Measurements from ENCODE around the gene CCDC192. TPM values are rescaled to one million over a fixed set of nuclear protein-coding genes. Genes with fewer than 3 reads are reported as not detected.

CCDC192 gene
- total RNA-seq, 4 donors from 2014 or later = 0.94 to 2.6 (median 0.94) TPM; not detected in 1

DNA sequence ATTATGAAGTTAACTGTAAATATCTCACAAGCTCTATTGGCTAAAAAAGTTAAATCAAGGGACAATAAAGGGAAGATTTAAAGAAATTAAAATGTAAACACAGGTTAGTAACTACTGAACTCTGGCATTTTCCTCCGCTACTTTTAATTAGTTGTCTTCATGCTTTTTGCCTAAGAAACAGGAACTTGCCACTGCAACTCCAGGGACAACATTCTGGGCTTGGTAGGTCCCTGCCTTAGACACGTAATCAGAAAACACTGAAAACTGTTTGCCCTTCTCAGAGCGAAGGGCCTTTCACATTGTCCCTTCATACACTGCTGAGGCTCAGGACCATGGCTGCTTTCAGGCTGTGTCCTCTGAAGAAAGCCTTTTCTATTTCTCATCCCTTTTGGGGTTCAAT, 118.7 kb downstream of the CCDC192 start:
- Histone ChIP-seq H3K27ac (no peak overlapping the region), H3K27me3 (no peaks in the 10 kb centered on the region), H3K36me3 (no peaks in the 10 kb centered on the region), H3K9me3 (no peaks in the 10 kb centered on the region), H3K4me1 (peaks cover 4 to 27% (median 13%) of the 10 kb centered on the region in 3 donors), H3K4me3 (no peak overlapping the region)
- TF ChIP-seq POLR2A (IDR thresholded peaks at IDR 0.05) (no peak), POLR2AphosphoS5 (IDR thresholded peaks at IDR 0.05) (no peak), EP300 (IDR thresholded peaks at IDR 0.05) (no peak)
- TF ChIP-seq, protein P1, sequence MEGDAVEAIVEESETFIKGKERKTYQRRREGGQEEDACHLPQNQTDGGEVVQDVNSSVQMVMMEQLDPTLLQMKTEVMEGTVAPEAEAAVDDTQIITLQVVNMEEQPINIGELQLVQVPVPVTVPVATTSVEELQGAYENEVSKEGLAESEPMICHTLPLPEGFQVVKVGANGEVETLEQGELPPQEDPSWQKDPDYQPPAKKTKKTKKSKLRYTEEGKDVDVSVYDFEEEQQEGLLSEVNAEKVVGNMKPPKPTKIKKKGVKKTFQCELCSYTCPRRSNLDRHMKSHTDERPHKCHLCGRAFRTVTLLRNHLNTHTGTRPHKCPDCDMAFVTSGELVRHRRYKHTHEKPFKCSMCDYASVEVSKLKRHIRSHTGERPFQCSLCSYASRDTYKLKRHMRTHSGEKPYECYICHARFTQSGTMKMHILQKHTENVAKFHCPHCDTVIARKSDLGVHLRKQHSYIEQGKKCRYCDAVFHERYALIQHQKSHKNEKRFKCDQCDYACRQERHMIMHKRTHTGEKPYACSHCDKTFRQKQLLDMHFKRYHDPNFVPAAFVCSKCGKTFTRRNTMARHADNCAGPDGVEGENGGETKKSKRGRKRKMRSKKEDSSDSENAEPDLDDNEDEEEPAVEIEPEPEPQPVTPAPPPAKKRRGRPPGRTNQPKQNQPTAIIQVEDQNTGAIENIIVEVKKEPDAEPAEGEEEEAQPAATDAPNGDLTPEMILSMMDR (IDR thresholded peaks at IDR 0.05) = no peak
- ATAC-seq = no peak
- WGBS, 2 donors (ENCODE audit: low coverage in 1 of 2) = 95 to 97% methylated on average over 3 of the region's 3 CpGs

GRCh38 chr5:127824126-127824525, 120.9 kb downstream of the CCDC192 start:
- WGBS, 2 donors (ENCODE audit: low coverage in 1 of 2) = 46 to 54% methylated on average over 2 of the region's 2 CpGs
- Histone ChIP-seq H3K9me3 (no peaks in the 10 kb centered on the region), H3K4me1 (peaks cover 4 to 27% (median 13%) of the 10 kb centered on the region in 3 donors), H3K27me3 (no peaks in the 10 kb centered on the region), H3K27ac (peak overlapping the region; percentile 39 to 64 (median 53)), H3K4me3 (no peak overlapping the region), H3K36me3 (no peaks in the 10 kb centered on the region)
- TF ChIP-seq POLR2AphosphoS5 (IDR thresholded peaks at IDR 0.05) (peak; percentile 48), EP300 (IDR thresholded peaks at IDR 0.05) (no peak), POLR2A (IDR thresholded peaks at IDR 0.05) (no peak)
- TF ChIP-seq, protein P1 (IDR thresholded peaks at IDR 0.05) = no peak
- peak; percentile 69 for ATAC-seq

GRCh38 chr5:127826011-127826410, 122.8 kb downstream of the CCDC192 start:
- no peak for TF ChIP-seq POLR2A (IDR thresholded peaks at IDR 0.05)
- TF ChIP-seq, protein P1 (IDR thresholded peaks at IDR 0.05) = no peak
- TF ChIP-seq EP300 (IDR thresholded peaks at IDR 0.05) = no peak
- TF ChIP-seq POLR2AphosphoS5 (IDR thresholded peaks at IDR 0.05) = no peak
- 71 to 83% methylated on average over 2 to 3 of the region's 3 CpGs for WGBS, 2 donors (ENCODE audit: low coverage in 1 of 2)
- Histone ChIP-seq H3K27ac (no peak overlapping the region), H3K4me3 (no peak overlapping the region), H3K4me1 (peaks cover 4 to 35% (median 16%) of the 10 kb centered on the region in 3 donors), H3K9me3 (no peaks in the 10 kb centered on the region), H3K27me3 (no peaks in the 10 kb centered on the region), H3K36me3 (no peaks in the 10 kb centered on the region)
- no peak for ATAC-seq

GRCh38 chr5:127827451-127827850, 124.3 kb downstream of the CCDC192 start:
- Histone ChIP-seq H3K9me3 (no peaks in the 10 kb centered on the region), H3K4me3 (no peak overlapping the region), H3K4me1 (peaks cover 4 to 33% (median 16%) of the 10 kb centered on the region in 3 donors), H3K27ac (no peak overlapping the region), H3K27me3 (no peaks in the 10 kb centered on the region), H3K36me3 (no peaks in the 10 kb centered on the region)
- 65 to 85% methylated on average over 6 of the region's 6 CpGs for WGBS, 2 donors (ENCODE audit: low coverage in 1 of 2)
- ATAC-seq = no peak
- TF ChIP-seq EP300 (IDR thresholded peaks at IDR 0.05) (no peak), POLR2AphosphoS5 (IDR thresholded peaks at IDR 0.05) (no peak), POLR2A (IDR thresholded peaks at IDR 0.05) (no peak)
- TF ChIP-seq, protein P1 (IDR thresholded peaks at IDR 0.05) = no peak

DNA sequence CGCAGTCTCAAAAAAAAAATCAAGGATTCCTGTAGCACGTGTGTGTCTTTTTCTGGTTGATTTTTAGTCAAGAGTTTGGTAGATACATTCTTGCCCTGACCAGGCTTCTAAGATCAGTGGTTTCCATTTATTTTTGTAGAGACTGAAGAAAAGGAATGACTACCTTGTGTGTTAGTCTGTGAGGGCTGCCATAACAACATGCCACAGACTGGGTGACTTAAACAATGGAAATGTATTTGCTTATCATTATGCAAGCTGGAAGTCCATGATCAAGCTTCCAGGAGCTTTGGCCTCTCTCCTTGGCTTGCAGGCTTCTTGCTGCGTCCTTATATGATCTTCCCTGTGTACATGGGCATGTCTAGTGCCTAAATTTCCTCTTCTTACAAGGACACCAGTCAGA, 127.0 kb downstream of the CCDC192 start:
- Histone ChIP-seq H3K4me1 (peaks cover 0 to 20% (median 3%) of the 10 kb centered on the region in 3 donors), H3K4me3 (no peak overlapping the region), H3K27ac (no peak overlapping the region)

More for the DNA sequence above, 127.0 kb downstream of the CCDC192 start:
- ATAC-seq = no peak
- WGBS, 2 donors (ENCODE audit: low coverage in 1 of 2) = 77 to 80% methylated on average over 2 to 3 of the region's 3 CpGs
- Histone ChIP-seq H3K27me3 (no peaks in the 10 kb centered on the region), H3K9me3 (no peaks in the 10 kb centered on the region), H3K36me3 (no peaks in the 10 kb centered on the region)
- TF ChIP-seq, protein P1 (IDR thresholded peaks at IDR 0.05) = no peak
- TF ChIP-seq EP300 (IDR thresholded peaks at IDR 0.05) = no peak
- TF ChIP-seq POLR2A (IDR thresholded peaks at IDR 0.05) = no peak
- TF ChIP-seq POLR2AphosphoS5 (IDR thresholded peaks at IDR 0.05) = no peak
